Mammary epithelial cell (primary cell): ENCODE measurements around the gene PPP2R2B.

Experiments used
- CTCF ChIP-seq, 2 donors: IDR thresholded peaks in 1 of 2; conservative IDR thresholded peaks in 1 of 2; 2 replicates each; pipeline ENCODE4 v1.5.1; 2011 to 2012; ENCODE audit warnings: inconsistent platforms in 2 of 2, low read length in 2 of 2, mild to moderate bottlenecking in 2 of 2, control low read depth in 1 of 2, low read depth in 1 of 2; ENCODE audit not compliant: insufficient read depth in 1 of 2; ENCODE audit errors: extremely low read depth in 1 of 2
- EZH2 ChIP-seq: IDR thresholded peaks from 2 replicates; pipeline ENCODE4 v1.6.1; 2012; ENCODE audit warnings: low read length, inconsistent platforms, borderline replicate concordance

GRCh38 chr5:146758938-146759337 lies 119.6 kb downstream of the PPP2R2B start:
- no peak for TF ChIP-seq EZH2
- no peak for TF ChIP-seq CTCF (conservative IDR thresholded peaks at IDR 0.05 in 1 of 2, IDR thresholded peaks at IDR 0.05 in 1 of 2; ENCODE audit: extremely low read depth in 1 of 2, insufficient read depth in 1 of 2, low read depth in 1 of 2, low read length in 2 of 2)
